ENCODE measurements around the gene NXF1. TPM values are rescaled to one million over a fixed set of nuclear protein-coding genes. Genes with fewer than 3 reads are reported as not detected.

The NXF1 gene
- total RNA-seq, 1 experiment from 2014 or later: 33.1 TPM

- H3K4me3 ChIP-seq (ENCODE audit: low read length): peak within 1 kb of the TSS; percentile 91
- ATAC-seq (peak; percentile 20), DNase-seq (no peak)
- peak within 1 kb of the TSS; percentile 75 for H3K27ac ChIP-seq (ENCODE audit: low read length)
- H3K4me2 ChIP-seq (ENCODE audit: low read length): peak within 1 kb of the TSS; percentile 99
- TSS peak; percentile 87 for BruUV-seq (replicated peaks)
- no peaks in the 10 kb centered on the region for H3K27me3 ChIP-seq (ENCODE audit: low read length)
- H3K79me2 ChIP-seq (ENCODE audit: low read length): peaks cover 59% of the 10 kb centered on the region
- H3K9ac ChIP-seq (ENCODE audit: low read length): peak within 1 kb of the TSS; percentile 85
- no peaks in the 10 kb centered on the region for H3K9me2 ChIP-seq (replicated peaks; ENCODE audit: low read length)
- ChIA-PET POLR2A (ENCODE audit: unreplicated experiment) (interaction anchor here (0.7 to 1.5 kb wide), 3 partner anchors 8 to 835 kb away, joined by 9 to 18 read pairs (median 11); partner anchors contain the start of gene ZBTB3), CTCF (interaction anchor here (1.0 kb wide), 1 partner anchor 21 kb away, joined by 5 read pairs; no protein-coding TSS in a partner anchor)
- H4K20me1 ChIP-seq (ENCODE audit: low read length): 0 out of 2 replicates have a peak, but pooled peaks cover 12% of the 10 kb centered on the region
- peaks cover 36% of the 10 kb centered on the region for H3K36me3 ChIP-seq (ENCODE audit: low read depth, low read length)
- H3K4me1 ChIP-seq (ENCODE audit: insufficient read depth, low read length): peaks cover 22% of the 10 kb centered on the region
- TF ChIP-seq EZH2 (IDR thresholded peaks at IDR 0.05; ENCODE audit: low read length, unreplicated experiment) (no peak), EZH2phosphoT487 (IDR thresholded peaks at IDR 0.05; ENCODE audit: borderline replicate concordance, low read length) (no peak)
- TF ChIP-seq, protein P1, sequence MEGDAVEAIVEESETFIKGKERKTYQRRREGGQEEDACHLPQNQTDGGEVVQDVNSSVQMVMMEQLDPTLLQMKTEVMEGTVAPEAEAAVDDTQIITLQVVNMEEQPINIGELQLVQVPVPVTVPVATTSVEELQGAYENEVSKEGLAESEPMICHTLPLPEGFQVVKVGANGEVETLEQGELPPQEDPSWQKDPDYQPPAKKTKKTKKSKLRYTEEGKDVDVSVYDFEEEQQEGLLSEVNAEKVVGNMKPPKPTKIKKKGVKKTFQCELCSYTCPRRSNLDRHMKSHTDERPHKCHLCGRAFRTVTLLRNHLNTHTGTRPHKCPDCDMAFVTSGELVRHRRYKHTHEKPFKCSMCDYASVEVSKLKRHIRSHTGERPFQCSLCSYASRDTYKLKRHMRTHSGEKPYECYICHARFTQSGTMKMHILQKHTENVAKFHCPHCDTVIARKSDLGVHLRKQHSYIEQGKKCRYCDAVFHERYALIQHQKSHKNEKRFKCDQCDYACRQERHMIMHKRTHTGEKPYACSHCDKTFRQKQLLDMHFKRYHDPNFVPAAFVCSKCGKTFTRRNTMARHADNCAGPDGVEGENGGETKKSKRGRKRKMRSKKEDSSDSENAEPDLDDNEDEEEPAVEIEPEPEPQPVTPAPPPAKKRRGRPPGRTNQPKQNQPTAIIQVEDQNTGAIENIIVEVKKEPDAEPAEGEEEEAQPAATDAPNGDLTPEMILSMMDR (conservative IDR thresholded peaks at IDR 0.05; ENCODE audit: low read depth, low read length): no peak
- H3K9me3 ChIP-seq (ENCODE audit: low read length): no peaks in the 10 kb centered on the region
- intact Hi-C loops (cut with micrococcal nuclease): loop anchor here (1.0 to 2.0 kb wide), 2 partner anchors 9 to 48 kb away; partner anchors contain the start of gene SLC3A2
- H3F3A ChIP-seq (ENCODE audit: low read length, unreplicated experiment): no peaks in the 10 kb centered on the region
- H2AFZ ChIP-seq (ENCODE audit: low read length): peak within 1 kb of the TSS; percentile 72
These were observed 27.3 kb upstream of the NXF1 start, which contains the start of gene TEX54 for GRCh38 chr11:62832336-62833234. Gene TEX54 (minus strand): TSS chr11:62832841.

DNA sequence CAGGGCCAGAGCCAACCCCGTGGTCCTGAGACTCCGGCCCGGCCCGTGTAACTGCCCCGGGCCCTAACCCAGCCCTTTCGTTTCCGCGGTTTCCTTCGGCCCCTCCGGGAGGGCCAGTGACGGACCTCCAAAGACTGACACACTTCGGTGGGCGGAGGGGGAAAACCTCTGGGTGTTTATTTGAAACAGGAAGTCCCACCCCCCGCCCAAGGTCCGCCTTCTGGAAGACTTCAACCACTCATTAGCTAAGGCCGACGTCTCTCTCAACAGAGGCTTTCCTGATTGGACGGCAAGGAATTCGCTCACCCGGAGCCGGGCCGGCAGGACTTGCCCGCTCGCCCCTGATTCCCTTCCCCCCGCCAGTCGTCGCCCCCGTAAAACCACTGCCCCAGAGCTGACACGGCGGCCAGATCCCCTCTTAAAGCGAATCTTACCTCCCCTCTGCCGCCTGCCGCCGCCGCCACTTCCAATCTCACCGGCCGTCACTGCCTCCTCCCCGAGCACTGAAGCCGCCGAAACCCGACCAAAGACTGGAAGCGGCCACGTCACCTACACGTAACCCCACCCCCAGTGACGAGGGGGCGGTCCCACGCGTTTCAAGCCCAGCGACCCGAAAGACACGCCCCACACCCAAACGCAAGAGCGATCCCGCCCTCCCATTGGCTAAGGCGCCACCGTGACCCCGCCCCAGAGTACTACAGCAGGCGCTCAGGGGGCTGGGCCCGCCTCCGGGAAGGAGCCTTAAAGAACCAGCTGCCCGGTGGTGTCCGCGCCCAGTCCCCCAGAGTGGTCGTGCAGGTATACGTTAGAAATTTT, 26.5 kb upstream of the NXF1 start, which contains the start of gene STX5:
STX5 (minus strand) TSS at position 532 of the 816 bp plus-strand sequence. CDS start 808 bp downstream, outside the sequence.
- intact Hi-C loops (cut with micrococcal nuclease): loop anchor here (1.0 to 2.0 kb wide), 3 partner anchors 10 to 49 kb away; partner anchors contain the start of genes SLC3A2 and TMEM179B
- no peaks in the 10 kb centered on the region for H3K9me2 ChIP-seq (replicated peaks; ENCODE audit: low read length)
- H3K4me1 ChIP-seq (ENCODE audit: insufficient read depth, low read length): peaks cover 22% of the 10 kb centered on the region
- peak within 1 kb of the TSS; percentile 72 for H2AFZ ChIP-seq (ENCODE audit: low read length)
- BruUV-seq (replicated peaks): TSS peak; percentile 82
- peaks cover 45% of the 10 kb centered on the region for H3K36me3 ChIP-seq (ENCODE audit: low read depth, low read length)
- no peaks in the 10 kb centered on the region for H3K27me3 ChIP-seq (ENCODE audit: low read length)
- ChIA-PET POLR2A (ENCODE audit: unreplicated experiment) (interaction anchor here (0.5 to 1.5 kb wide), 4 partner anchors 9 to 78 kb away, joined by 3 to 18 read pairs (median 7); partner anchors contain the start of gene ZBTB3), CTCF (interaction anchor here (0.6 to 0.8 kb wide), 2 partner anchors 45 to 50 kb away, joined by 3 read pairs; no protein-coding TSS in a partner anchor)
- DNase-seq (peak; percentile 99), ATAC-seq (peak; percentile 89)
- 0 out of 2 replicates have a peak, but pooled peaks cover 16% of the 10 kb centered on the region for H4K20me1 ChIP-seq (ENCODE audit: low read length)
- no peaks in the 10 kb centered on the region for H3K9me3 ChIP-seq (ENCODE audit: low read length)
- no peaks in the 10 kb centered on the region for H3F3A ChIP-seq (ENCODE audit: low read length, unreplicated experiment)
- H3K9ac ChIP-seq (ENCODE audit: low read length): peak within 1 kb of the TSS; percentile 85
- peaks cover 55% of the 10 kb centered on the region for H3K79me2 ChIP-seq (ENCODE audit: low read length)
- peak within 1 kb of the TSS; percentile 75 for H3K27ac ChIP-seq (ENCODE audit: low read length)
- H3K4me2 ChIP-seq (ENCODE audit: low read length): peak within 1 kb of the TSS; percentile 99
- peak within 1 kb of the TSS; percentile 91 for H3K4me3 ChIP-seq (ENCODE audit: low read length)
- TF ChIP-seq, protein P1 (conservative IDR thresholded peaks at IDR 0.05; ENCODE audit: low read depth, low read length): no peak
- TF ChIP-seq EZH2phosphoT487 (IDR thresholded peaks at IDR 0.05; ENCODE audit: borderline replicate concordance, low read length): no peak
- TF ChIP-seq EZH2 (IDR thresholded peaks at IDR 0.05; ENCODE audit: low read length, unreplicated experiment): no peak
